Activated CD8-positive, alpha-beta memory T cell treated with anti-CD3 and anti-CD28 coated beads, Interleukin-2, amount 50 U/mL, for 48 hours (primary cell): ENCODE results near the gene DUSP16.

Source experiments
- DNase-seq: peaks from one replicate; pipeline ENCODE4 v3.0.0-alpha.2; 2020

DUSP16 gene

GRCh38 chr12:12465522-12465921 is 97.1 kb downstream of the DUSP16 start:
- no peak for DNase-seq

- DNase-seq, result no peak
These were observed 100.7 kb downstream of the DUSP16 start for GRCh38 chr12:12461923-12462315.

- peak; percentile 67 for DNase-seq
These were observed 101.4 kb downstream of the DUSP16 start for GRCh38 chr12:12460935-12461922.

- DNase-seq, result no peak
These were observed 106.0 kb downstream of the DUSP16 start for GRCh38 chr12:12456637-12457036.

GRCh38 chr12:12454315-12454714 is 108.3 kb downstream of the DUSP16 start:
- no peak for DNase-seq

- DNase-seq, result no peak
These were observed 109.0 kb downstream of the DUSP16 start for GRCh38 chr12:12453635-12454034.

GRCh38 chr12:12452326-12452902 is 110.2 kb downstream of the DUSP16 start:
- DNase-seq, result no peak

GRCh38 chr12:12451098-12451497 is 111.6 kb downstream of the DUSP16 start:
- no peak for DNase-seq

GRCh38 chr12:12450043-12450471 is 112.6 kb downstream of the DUSP16 start:
- no peak for DNase-seq

- no peak for DNase-seq
These were observed 113.1 kb downstream of the DUSP16 start for GRCh38 chr12:12449533-12450025.

GRCh38 chr12:12447837-12448236 is 114.8 kb downstream of the DUSP16 start:
- DNase-seq, result no peak

GRCh38 chr12:12447236-12447635 is 115.4 kb downstream of the DUSP16 start:
- DNase-seq, result no peak

GRCh38 chr12:12446786-12447185 is 115.9 kb downstream of the DUSP16 start:
- no peak for DNase-seq

GRCh38 chr12:12445882-12446181 is 116.8 kb downstream of the DUSP16 start:
- DNase-seq, result no peak

GRCh38 chr12:12445165-12445881 is 117.3 kb downstream of the DUSP16 start:
- DNase-seq, result no peak

GRCh38 chr12:12443431-12443878 is 119.2 kb downstream of the DUSP16 start:
- no peak for DNase-seq

GRCh38 chr12:12442548-12443071 is 120.1 kb downstream of the DUSP16 start:
- no peak for DNase-seq

- peak; percentile 80 for DNase-seq
These were observed 120.7 kb downstream of the DUSP16 start for GRCh38 chr12:12441843-12442461.

- no peak for DNase-seq
These were observed 121.2 kb downstream of the DUSP16 start for GRCh38 chr12:12441429-12441807.

- no peak for DNase-seq
These were observed 121.8 kb downstream of the DUSP16 start for GRCh38 chr12:12440784-12441428.

GRCh38 chr12:12439636-12440035 is 123.0 kb downstream of the DUSP16 start:
- DNase-seq, result peak; percentile 76

- DNase-seq, result no peak
These were observed 125.8 kb downstream of the DUSP16 start for GRCh38 chr12:12436831-12437345.
